Sigmoid colon (tissue), 7 donors: Measurements from ENCODE around the gene AJM1. TPM values are rescaled to one million over a fixed set of nuclear protein-coding genes. Genes with fewer than 3 reads are reported as not detected.
A peak's percentile ranks its signal among the peaks of the same experiment; 100 is the strongest.

Experiments used
- DNase-seq: peaks from one replicate; pipeline ENCODE4 v3.0.0-alpha.2; 2019
- H3K27ac ChIP-seq, 4 donors: fragments of 200-600 bp; sonication (generic); one replicate each; pipeline ENCODE4 v1.5.1; 2016 to 2019; ENCODE audit warnings: mild to moderate bottlenecking in 1 of 4
- H3K27me3 ChIP-seq, 3 donors: fragments of 200-600 bp; sonication (generic); one replicate each; pipeline ENCODE4 v1.5.1; 2019; ENCODE audit warnings: mild to moderate bottlenecking in 1 of 3
- H3K36me3 ChIP-seq, 4 donors: fragments of 200-600 bp; sonication (generic); one replicate each; pipeline ENCODE4 v1.5.1; 2016 to 2019
- H3K4me1 ChIP-seq, 4 donors: fragments of 200-600 bp; sonication (generic); one replicate each; pipeline ENCODE4 v1.5.1; 2017 to 2019
- H3K4me3 ChIP-seq, 4 donors: fragments of 200-600 bp; sonication (generic); one replicate each; pipeline ENCODE4 v1.5.1; 2017 to 2019; ENCODE audit warnings: mild to moderate bottlenecking in 2 of 4, moderate library complexity in 1 of 4
- H3K9me3 ChIP-seq, 4 donors: fragments of 200-600 bp in 3 of 4; sonication (generic) in 3 of 4; one replicate each; pipeline versions ENCODE4 v1.5.1 to v1.6.1; 2013 to 2019
- CTCF ChIP-seq, 4 experiments: fragments of 450-650 bp in 3 of 4; fragments of 200-600 bp in 1 of 4; IDR thresholded peaks; one replicate each; pipeline ENCODE4 v1.5.1; 2016 to 2019; ENCODE audit warnings: antibody characterized with exemption in 4 of 4, mild to moderate bottlenecking in 3 of 4, moderate library complexity in 2 of 4
- EP300 ChIP-seq, 4 donors: sonication (generic); formaldehyde crosslinking; IDR thresholded peaks; one replicate each; pipeline ENCODE4 v1.6.1; 2017; ENCODE audit warnings: antibody characterized with exemption in 4 of 4
- POLR2A ChIP-seq, 2 donors: fragments of 450-650 bp; IDR thresholded peaks; one replicate each; pipeline ENCODE4 v1.6.1; 2016; ENCODE audit warnings: antibody characterized with exemption in 2 of 2, mild to moderate bottlenecking in 2 of 2, moderate library complexity in 2 of 2
- POLR2AphosphoS5 ChIP-seq, 4 donors: sonication (generic); formaldehyde crosslinking; IDR thresholded peaks; one replicate each; pipeline ENCODE4 v1.6.1; 2017; ENCODE audit warnings: antibody characterized with exemption in 4 of 4
- WGBS, 2 donors: extraction: QIAGEN DNeasy Blood & Tissue Kit; methylation state at CpG; one replicate each; pipeline ENCODE4 v1.1.7; 2013; 5-methylcytosine and 5-hydroxymethylcytosine counted together
- intact Hi-C: fragments of 100-400 bp; cut with DNase I; formaldehyde crosslinking; loops from one replicate; pipeline ENCODE4 v1.15.1; 2023
- polyA plus RNA-seq, 3 donors: library from polyadenylated mRNA; stranded (reverse); fragments of 200-250 nt; gene quantifications; one replicate each; pipeline ENCODE4 v1.2.3, GENCODE V29; 2013
- total RNA-seq, 4 donors: library from RNA; depleted of rRNA; stranded (reverse); fragments of >200 nt; gene quantifications; one replicate each; pipeline ENCODE4 v1.1.0, GENCODE V29; 2016
- donor health status: healthy with polysubstance abuse.
- donor health status: Bipolar disorder and iron deficiency.
- donor health status: healthy.

AJM1 gene
- total and polyA plus RNA-seq, 7 donors, result 0.46 to 8.6 (median 4.3) TPM

GRCh38 chr9:136857581-136858412 lies 15.5 kb downstream of the AJM1 start:
- WGBS, 2 donors, result 31 to 74% methylated on average over 29 of the region's 29 CpGs
- intact Hi-C loops, result no loop called here
- H3K9me3 ChIP-seq, result no peaks in the 10 kb centered on the region
- TF ChIP-seq EP300 (IDR thresholded peaks at IDR 0.05) (no peak), CTCF (IDR thresholded peaks at IDR 0.05) (no peak), POLR2A (IDR thresholded peaks at IDR 0.05) (no peak), POLR2AphosphoS5 (IDR thresholded peaks at IDR 0.05) (no peak)
- DNase-seq, result peak; percentile 62
- H3K4me3 ChIP-seq, result no peak overlapping the region
- H3K27me3 ChIP-seq, result no peaks in the 10 kb centered on the region
- H3K27ac ChIP-seq, result peak overlapping the region in 1 of 4 donors; percentile 63
- peaks cover 0 to 18% (median 14%) of the 10 kb centered on the region in 4 donors for H3K4me1 ChIP-seq
- peaks cover 11 to 27% (median 21%) of the 10 kb centered on the region in 4 donors for H3K36me3 ChIP-seq

- peaks cover 18 to 34% (median 27%) of the 10 kb centered on the region in 4 donors for H3K36me3 ChIP-seq
- DNase-seq, result peak; percentile 55
- no peak overlapping the region for H3K4me3 ChIP-seq
- H3K27ac ChIP-seq, result peak overlapping the region in 3 of 4 donors; percentile 63 to 73 (median 71)
- WGBS, 2 donors, result 57 to 85% methylated on average over 15 of the region's 15 CpGs
- no peak for TF ChIP-seq CTCF (IDR thresholded peaks at IDR 0.05)
- no peak for TF ChIP-seq EP300 (IDR thresholded peaks at IDR 0.05)
- TF ChIP-seq POLR2AphosphoS5 (IDR thresholded peaks at IDR 0.05), result no peak
- no peak for TF ChIP-seq POLR2A (IDR thresholded peaks at IDR 0.05)
- no peaks in the 10 kb centered on the region for H3K27me3 ChIP-seq
- intact Hi-C loops, result no loop called here
- no peaks in the 10 kb centered on the region for H3K9me3 ChIP-seq
- peaks cover 0 to 18% (median 14%) of the 10 kb centered on the region in 4 donors for H3K4me1 ChIP-seq
Observed at GRCh38 chr9:136858452-136858843, 16.2 kb downstream of the AJM1 start.

- 19 to 71% methylated on average over 20 of the region's 20 CpGs for WGBS, 2 donors
- peak; percentile 87 for DNase-seq
- intact Hi-C loops, result no loop called here
- H3K27ac ChIP-seq, result peak overlapping the region; percentile 32 to 73 (median 67)
- H3K9me3 ChIP-seq, result no peaks in the 10 kb centered on the region
- H3K4me1 ChIP-seq, result peaks cover 0 to 23% (median 14%) of the 10 kb centered on the region in 4 donors
- no peak overlapping the region for H3K4me3 ChIP-seq
- peaks cover 21 to 40% (median 31%) of the 10 kb centered on the region in 4 donors for H3K36me3 ChIP-seq
- H3K27me3 ChIP-seq, result no peaks in the 10 kb centered on the region
- TF ChIP-seq EP300 (IDR thresholded peaks at IDR 0.05) (no peak), POLR2A (IDR thresholded peaks at IDR 0.05) (no peak), CTCF (IDR thresholded peaks at IDR 0.05) (no peak), POLR2AphosphoS5 (IDR thresholded peaks at IDR 0.05) (no peak)
Observed at GRCh38 chr9:136858844-136859757, 16.8 kb downstream of the AJM1 start.

- Histone ChIP-seq H3K36me3 (peaks cover 21 to 40% (median 31%) of the 10 kb centered on the region in 4 donors), H3K9me3 (no peaks in the 10 kb centered on the region)
Observed at GRCh38 chr9:136860529-136860928, 18.3 kb downstream of the AJM1 start.

More at GRCh38 chr9:136860529-136860928, 18.3 kb downstream of the AJM1 start:
- Histone ChIP-seq H3K27ac (no peak overlapping the region), H3K4me1 (peaks cover 0 to 37% (median 28%) of the 10 kb centered on the region in 4 donors), H3K4me3 (no peak overlapping the region), H3K27me3 (no peaks in the 10 kb centered on the region)
- 62 to 81% methylated on average over 9 of the region's 9 CpGs for WGBS, 2 donors
- intact Hi-C loops, result no loop called here
- no peak for TF ChIP-seq CTCF (IDR thresholded peaks at IDR 0.05)
- TF ChIP-seq EP300 (IDR thresholded peaks at IDR 0.05), result no peak
- no peak for TF ChIP-seq POLR2A (IDR thresholded peaks at IDR 0.05)
- no peak for TF ChIP-seq POLR2AphosphoS5 (IDR thresholded peaks at IDR 0.05)
- DNase-seq, result no peak
